IMR-90 (cell line): ENCODE results near the gene RBMY1F.
"Not testable (repeated sequence)": the region's sequence is repeated elsewhere in the genome, so short reads cannot be mapped to it uniquely, and the experiment has no call there.

Experiments used
- POLR2A ChIP-seq: IDR thresholded peaks from 2 replicates; pipeline ENCODE4 v1.6.1; 2012; ENCODE audit warnings: mild to moderate bottlenecking, low read depth, low read length
- TF ChIP-seq, protein P1 (sequence below): conservative IDR thresholded peaks from 2 replicates; pipeline ENCODE4 v1.5.1; 2012; ENCODE audit warnings: mild to moderate bottlenecking, low read depth, low read length, improper control_type of control experiment

DNA sequence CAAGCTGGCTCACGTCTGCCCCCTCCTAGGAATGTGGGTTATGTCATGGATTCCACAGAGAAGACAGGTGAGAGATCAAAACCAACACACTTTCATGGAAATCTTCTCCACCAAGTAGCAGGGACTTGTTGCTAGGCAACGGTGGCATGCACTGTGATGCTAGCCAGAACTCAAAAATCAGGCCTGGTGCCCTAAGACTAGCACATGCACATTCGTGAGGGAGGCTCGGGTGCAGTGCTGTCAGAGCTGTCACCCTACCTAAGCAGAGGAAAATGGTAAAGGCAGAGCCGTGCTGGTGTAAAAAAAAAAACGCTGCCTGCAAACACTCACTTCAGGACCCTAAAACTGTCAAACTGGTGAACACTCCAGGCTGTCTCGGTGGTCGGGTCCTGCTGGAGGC is 52.2 kb downstream of the RBMY1F start:
- TF ChIP-seq POLR2A, result not testable (repeated sequence)
- TF ChIP-seq, protein P1, sequence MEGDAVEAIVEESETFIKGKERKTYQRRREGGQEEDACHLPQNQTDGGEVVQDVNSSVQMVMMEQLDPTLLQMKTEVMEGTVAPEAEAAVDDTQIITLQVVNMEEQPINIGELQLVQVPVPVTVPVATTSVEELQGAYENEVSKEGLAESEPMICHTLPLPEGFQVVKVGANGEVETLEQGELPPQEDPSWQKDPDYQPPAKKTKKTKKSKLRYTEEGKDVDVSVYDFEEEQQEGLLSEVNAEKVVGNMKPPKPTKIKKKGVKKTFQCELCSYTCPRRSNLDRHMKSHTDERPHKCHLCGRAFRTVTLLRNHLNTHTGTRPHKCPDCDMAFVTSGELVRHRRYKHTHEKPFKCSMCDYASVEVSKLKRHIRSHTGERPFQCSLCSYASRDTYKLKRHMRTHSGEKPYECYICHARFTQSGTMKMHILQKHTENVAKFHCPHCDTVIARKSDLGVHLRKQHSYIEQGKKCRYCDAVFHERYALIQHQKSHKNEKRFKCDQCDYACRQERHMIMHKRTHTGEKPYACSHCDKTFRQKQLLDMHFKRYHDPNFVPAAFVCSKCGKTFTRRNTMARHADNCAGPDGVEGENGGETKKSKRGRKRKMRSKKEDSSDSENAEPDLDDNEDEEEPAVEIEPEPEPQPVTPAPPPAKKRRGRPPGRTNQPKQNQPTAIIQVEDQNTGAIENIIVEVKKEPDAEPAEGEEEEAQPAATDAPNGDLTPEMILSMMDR, result not testable (repeated sequence)
